ENCODE data around the gene MRPL55.

Gene MRPL55

DNA sequence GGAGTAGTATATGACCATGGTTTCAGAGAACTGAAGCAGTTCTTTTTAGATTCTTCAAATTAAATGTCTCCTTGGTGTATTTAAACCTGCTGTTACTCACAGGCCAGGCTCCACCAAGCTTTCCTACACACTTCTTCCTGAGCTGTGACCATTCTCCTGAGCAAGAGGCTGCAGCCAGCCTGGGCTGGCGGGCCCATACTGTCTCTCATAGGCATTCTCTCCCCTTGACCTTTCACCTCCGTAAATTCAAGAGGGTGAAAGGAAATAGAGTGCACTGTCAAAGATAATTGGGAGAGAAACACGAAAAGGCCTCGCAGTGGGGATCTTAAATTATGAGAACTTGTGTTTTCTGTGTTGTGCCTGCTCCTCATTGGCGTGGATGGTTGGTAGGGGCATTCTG lies 24.3 kb downstream of the MRPL55 start:
- TF ChIP-seq CTCF (IDR thresholded peaks at IDR 0.05; ENCODE audit: control insufficient read depth, insufficient read depth, low read depth, low read length, missing control alignments): no peak
- no peak for DNase-seq (ENCODE audit: low read depth)
- H3K4me3 ChIP-seq (ENCODE audit: control insufficient read depth, low read depth, low read length): peak overlapping the region; percentile 72

- H3K4me3 ChIP-seq (ENCODE audit: control insufficient read depth, low read depth, low read length): peak overlapping the region; percentile 72
- peak; percentile 61 for DNase-seq (ENCODE audit: low read depth)
- no peak for TF ChIP-seq CTCF (IDR thresholded peaks at IDR 0.05; ENCODE audit: control insufficient read depth, insufficient read depth, low read depth, low read length, missing control alignments)
Observed at GRCh38 chr1:228084325-228084724, 24.8 kb downstream of the MRPL55 start.

- H3K4me3 ChIP-seq (ENCODE audit: control insufficient read depth, low read depth, low read length): peak overlapping the region; percentile 72
- no peak for TF ChIP-seq CTCF (IDR thresholded peaks at IDR 0.05; ENCODE audit: control insufficient read depth, insufficient read depth, low read depth, low read length, missing control alignments)
- DNase-seq (ENCODE audit: low read depth): no peak
Observed at GRCh38 chr1:228083871-228084278, 25.2 kb downstream of the MRPL55 start.

DNA sequence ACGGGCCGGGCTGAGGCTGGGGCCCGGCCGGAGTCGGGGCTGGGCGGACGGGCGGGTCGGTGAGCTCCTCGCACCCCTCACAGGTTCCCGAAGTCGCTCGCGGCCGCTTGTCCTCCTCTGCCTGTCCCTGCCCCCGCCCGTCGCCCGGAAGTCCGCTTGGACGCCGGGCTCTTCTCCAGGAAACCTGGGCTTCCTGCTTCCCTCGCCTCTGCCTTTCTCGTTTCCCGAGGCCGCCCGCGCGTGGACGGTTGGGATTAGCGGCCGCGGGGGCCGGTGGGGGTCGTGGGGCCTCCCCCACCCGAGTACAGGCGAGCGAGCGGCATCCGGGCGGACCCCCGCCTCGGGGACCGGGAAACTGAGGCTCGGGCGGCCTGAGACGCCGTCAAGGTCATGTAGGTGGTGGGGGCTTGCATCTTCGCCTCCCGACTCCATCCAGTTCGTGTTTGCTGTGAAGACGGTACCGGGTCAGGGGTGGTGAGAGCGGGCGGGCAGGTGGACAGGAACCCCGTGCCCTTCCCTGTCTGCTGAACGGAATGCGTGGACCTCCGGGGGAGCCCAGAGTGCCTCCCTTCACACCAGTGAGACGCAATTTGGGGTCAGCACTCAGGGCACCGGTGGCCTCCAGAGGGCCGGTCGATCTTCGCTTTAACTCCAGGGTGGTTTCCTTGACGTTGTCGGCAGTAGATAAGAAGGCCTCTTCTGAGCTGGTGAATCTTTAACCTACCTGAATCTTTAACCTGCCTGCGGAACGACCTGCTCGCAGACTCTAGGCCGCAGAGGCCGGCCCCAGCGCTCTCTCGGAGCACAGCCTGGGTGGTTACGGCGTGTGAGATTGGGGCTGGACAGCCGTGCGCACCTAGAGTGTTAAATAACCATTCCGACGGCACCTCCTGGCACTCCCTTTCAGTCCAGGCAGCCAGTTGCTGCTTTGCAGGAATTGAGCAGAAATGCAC lies 25.9 kb downstream of the MRPL55 start:
- DNase-seq (ENCODE audit: low read depth): no peak
- H3K4me3 ChIP-seq (ENCODE audit: control insufficient read depth, low read depth, low read length): peak overlapping the region; percentile 72
- no peak for TF ChIP-seq CTCF (IDR thresholded peaks at IDR 0.05; ENCODE audit: control insufficient read depth, insufficient read depth, low read depth, low read length, missing control alignments)

- peak; percentile 68 for DNase-seq (ENCODE audit: low read depth)
- no peak for TF ChIP-seq CTCF (IDR thresholded peaks at IDR 0.05; ENCODE audit: control insufficient read depth, insufficient read depth, low read depth, low read length, missing control alignments)
- peak within 1 kb of the TSS; percentile 93 for H3K4me3 ChIP-seq (ENCODE audit: control insufficient read depth, low read depth, low read length)
Observed at GRCh38 chr1:228082214-228082917, 26.7 kb downstream of the MRPL55 start, which contains the start of gene ARF1. Gene ARF1 (plus strand): TSS chr1:228082708. CDS start chr1:228097115, 14,407 bp downstream.

DNA sequence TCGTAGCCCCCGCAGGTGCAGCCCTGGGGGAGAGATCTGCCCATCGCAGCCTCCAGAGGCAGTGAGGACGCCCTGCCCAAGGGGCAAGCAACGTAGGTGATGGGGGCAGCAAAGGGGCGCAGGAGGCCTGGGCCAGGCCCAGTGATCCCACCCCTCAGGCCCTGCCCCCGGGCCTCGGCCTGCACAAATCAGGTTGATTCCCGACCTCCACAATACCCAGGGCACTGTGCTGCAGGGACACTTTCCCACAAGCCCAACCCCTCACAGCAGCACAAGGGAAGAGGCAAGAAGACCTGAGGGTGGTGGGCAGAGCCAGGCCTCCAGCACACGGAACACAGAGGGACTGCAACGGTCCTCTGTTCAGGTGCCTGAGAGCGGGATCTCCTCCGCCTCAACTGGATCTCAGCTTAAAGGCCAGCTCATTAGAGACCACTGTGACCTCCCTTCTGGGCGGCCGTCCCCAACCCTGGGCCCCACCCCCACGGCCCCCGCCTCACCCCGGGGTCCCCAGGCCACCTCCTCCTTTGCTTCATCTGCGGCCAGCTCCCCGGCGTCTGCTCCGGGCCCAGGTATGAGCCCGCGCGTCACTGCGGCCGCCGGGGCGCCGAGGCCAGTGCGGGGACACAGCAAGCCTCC lies 27.4 kb downstream of the MRPL55 start:
- H3K4me3 ChIP-seq (ENCODE audit: control insufficient read depth, low read depth, low read length): peak overlapping the region; percentile 93
- no peak for TF ChIP-seq CTCF (IDR thresholded peaks at IDR 0.05; ENCODE audit: control insufficient read depth, insufficient read depth, low read depth, low read length, missing control alignments)
- no peak for DNase-seq (ENCODE audit: low read depth)
